ENCODE measurements around the gene SAMD14. TPM values are rescaled to one million over a fixed set of nuclear protein-coding genes. Genes with fewer than 3 reads are reported as not detected.

The SAMD14 gene
- total RNA-seq, 1 experiment from 2014 or later = 5.9 TPM

- no peak for TF ChIP-seq TEAD1 (CRISPR knock-in tag; IDR thresholded peaks at IDR 0.05)
- no peak for TF ChIP-seq FOXJ3 (CRISPR knock-in tag; IDR thresholded peaks at IDR 0.05; ENCODE audit: borderline replicate concordance)
- no peak for TF ChIP-seq ZNF232 (CRISPR knock-in tag; IDR thresholded peaks at IDR 0.05)
- no peak for TF ChIP-seq ARID4B (CRISPR knock-in tag; IDR thresholded peaks at IDR 0.05; ENCODE audit: borderline replicate concordance)
- no peak for TF ChIP-seq NFATC4 (CRISPR knock-in tag; IDR thresholded peaks at IDR 0.05)
- TF ChIP-seq OVOL2 (CRISPR knock-in tag; IDR thresholded peaks at IDR 0.05; ENCODE audit: borderline replicate concordance) = no peak
- no peak for TF ChIP-seq IRF2 (CRISPR knock-in tag; IDR thresholded peaks at IDR 0.05; ENCODE audit: borderline replicate concordance, low read depth)
Observed at GRCh38 chr17:50146927-50147665, 17.1 kb upstream of the SAMD14 start (continued).

DNA sequence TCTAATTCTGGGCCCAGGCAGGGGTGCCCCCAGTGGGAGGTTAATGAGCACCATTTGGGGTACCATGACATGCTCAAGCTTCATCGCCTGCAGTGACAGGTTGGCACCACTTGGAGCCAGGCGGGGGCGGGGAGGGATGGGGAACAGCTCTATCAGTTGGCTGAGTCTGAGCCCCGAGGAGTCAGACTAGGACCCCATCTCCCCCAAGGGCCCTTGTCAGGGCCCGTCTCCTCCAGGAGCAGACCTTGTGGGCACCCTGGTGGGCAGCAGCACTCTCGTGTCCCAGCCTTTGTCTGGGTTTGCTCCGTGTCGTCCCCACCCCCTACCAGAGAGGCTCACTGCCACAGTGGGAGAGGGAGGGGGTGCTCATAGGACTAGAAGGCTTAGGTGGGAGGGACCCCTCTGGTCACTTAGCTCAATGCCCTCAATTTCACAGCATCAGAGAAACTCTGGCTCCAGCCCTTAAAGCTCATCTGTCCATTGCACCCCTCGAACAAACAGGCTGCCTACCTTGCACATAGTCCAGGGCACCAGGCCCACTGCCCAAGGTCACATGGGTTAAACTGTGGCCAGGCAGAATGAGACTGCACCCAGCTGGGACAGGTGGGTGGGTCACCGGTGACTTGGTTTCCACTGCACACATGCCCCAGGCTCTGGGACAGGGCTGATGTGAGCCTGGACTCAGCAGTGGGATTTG lies 16.4 kb upstream of the SAMD14 start:
- Mint-ChIP-seq H3K4me1 (peaks cover 32% of the 10 kb centered on the region), H3K9me3 (no peaks in the 10 kb centered on the region), H3K27ac (no peak overlapping the region), H3K27me3 (ENCODE audit: low read depth) (peaks cover 19% of the 10 kb centered on the region), H3K4me3 (no peak overlapping the region), H3K36me3 (peaks cover 23% of the 10 kb centered on the region)
- DNase-seq (ENCODE audit: low spot score) (no peak), ATAC-seq (no peak)
- TF ChIP-seq ZNF232 (CRISPR knock-in tag; IDR thresholded peaks at IDR 0.05) (no peak), ARID4B (CRISPR knock-in tag; IDR thresholded peaks at IDR 0.05; ENCODE audit: borderline replicate concordance) (no peak), ZNF263 (CRISPR knock-in tag; IDR thresholded peaks at IDR 0.05; ENCODE audit: low read depth) (no peak), SMAD4 (CRISPR knock-in tag; IDR thresholded peaks at IDR 0.05) (no peak), JUN (CRISPR knock-in tag; IDR thresholded peaks at IDR 0.05) (no peak), SMAD3 (CRISPR knock-in tag; IDR thresholded peaks at IDR 0.05; ENCODE audit: borderline replicate concordance) (no peak), RORB (CRISPR knock-in tag; IDR thresholded peaks at IDR 0.05) (no peak), TCF7 (CRISPR knock-in tag; IDR thresholded peaks at IDR 0.05; ENCODE audit: low read depth) (no peak), MYBL2 (CRISPR knock-in tag; IDR thresholded peaks at IDR 0.05) (no peak), OVOL2 (CRISPR knock-in tag; IDR thresholded peaks at IDR 0.05; ENCODE audit: borderline replicate concordance) (no peak), MLX (CRISPR knock-in tag; IDR thresholded peaks at IDR 0.05) (no peak)
- TF ChIP-seq, protein P1, sequence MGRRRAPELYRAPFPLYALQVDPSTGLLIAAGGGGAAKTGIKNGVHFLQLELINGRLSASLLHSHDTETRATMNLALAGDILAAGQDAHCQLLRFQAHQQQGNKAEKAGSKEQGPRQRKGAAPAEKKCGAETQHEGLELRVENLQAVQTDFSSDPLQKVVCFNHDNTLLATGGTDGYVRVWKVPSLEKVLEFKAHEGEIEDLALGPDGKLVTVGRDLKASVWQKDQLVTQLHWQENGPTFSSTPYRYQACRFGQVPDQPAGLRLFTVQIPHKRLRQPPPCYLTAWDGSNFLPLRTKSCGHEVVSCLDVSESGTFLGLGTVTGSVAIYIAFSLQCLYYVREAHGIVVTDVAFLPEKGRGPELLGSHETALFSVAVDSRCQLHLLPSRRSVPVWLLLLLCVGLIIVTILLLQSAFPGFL (CRISPR knock-in tag; IDR thresholded peaks at IDR 0.05; ENCODE audit: borderline replicate concordance) = no peak
- TF ChIP-seq, protein P2, sequence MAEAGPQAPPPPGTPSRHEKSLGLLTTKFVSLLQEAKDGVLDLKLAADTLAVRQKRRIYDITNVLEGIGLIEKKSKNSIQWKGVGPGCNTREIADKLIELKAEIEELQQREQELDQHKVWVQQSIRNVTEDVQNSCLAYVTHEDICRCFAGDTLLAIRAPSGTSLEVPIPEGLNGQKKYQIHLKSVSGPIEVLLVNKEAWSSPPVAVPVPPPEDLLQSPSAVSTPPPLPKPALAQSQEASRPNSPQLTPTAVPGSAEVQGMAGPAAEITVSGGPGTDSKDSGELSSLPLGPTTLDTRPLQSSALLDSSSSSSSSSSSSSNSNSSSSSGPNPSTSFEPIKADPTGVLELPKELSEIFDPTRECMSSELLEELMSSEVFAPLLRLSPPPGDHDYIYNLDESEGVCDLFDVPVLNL (CRISPR knock-in tag; IDR thresholded peaks at IDR 0.05; ENCODE audit: borderline replicate concordance, low read depth) = no peak
- TF ChIP-seq, protein P3, sequence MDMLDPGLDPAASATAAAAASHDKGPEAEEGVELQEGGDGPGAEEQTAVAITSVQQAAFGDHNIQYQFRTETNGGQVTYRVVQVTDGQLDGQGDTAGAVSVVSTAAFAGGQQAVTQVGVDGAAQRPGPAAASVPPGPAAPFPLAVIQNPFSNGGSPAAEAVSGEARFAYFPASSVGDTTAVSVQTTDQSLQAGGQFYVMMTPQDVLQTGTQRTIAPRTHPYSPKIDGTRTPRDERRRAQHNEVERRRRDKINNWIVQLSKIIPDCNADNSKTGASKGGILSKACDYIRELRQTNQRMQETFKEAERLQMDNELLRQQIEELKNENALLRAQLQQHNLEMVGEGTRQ (CRISPR knock-in tag; IDR thresholded peaks at IDR 0.05) = no peak
- POLR2A ChIA-PET = no interaction called here
- CTCF ChIA-PET = interaction anchor here (0.6 to 4.6 kb wide), 18 partner anchors 9 to 217 kb away, joined by 3 to 23 read pairs (median 4); partner anchors contain the start of genes PDK2 and SGCA

All from WTC11 (cell line).